ENCODE results near the gene PEPD.

The PEPD gene

GRCh38 chr19:33512021-33512420 is 9.6 kb downstream of the PEPD start:
- DNase-seq (ENCODE audit: low read depth, low spot score) = no peak

GRCh38 chr19:33511346-33511745 is 10.2 kb downstream of the PEPD start:
- no peak for DNase-seq (ENCODE audit: low read depth, low spot score)

GRCh38 chr19:33510462-33511194 is 11.0 kb downstream of the PEPD start:
- no peak for DNase-seq (ENCODE audit: low read depth, low spot score)

- no peak for DNase-seq (ENCODE audit: low read depth, low spot score)
These were observed 11.8 kb downstream of the PEPD start for GRCh38 chr19:33509774-33510173.

DNA sequence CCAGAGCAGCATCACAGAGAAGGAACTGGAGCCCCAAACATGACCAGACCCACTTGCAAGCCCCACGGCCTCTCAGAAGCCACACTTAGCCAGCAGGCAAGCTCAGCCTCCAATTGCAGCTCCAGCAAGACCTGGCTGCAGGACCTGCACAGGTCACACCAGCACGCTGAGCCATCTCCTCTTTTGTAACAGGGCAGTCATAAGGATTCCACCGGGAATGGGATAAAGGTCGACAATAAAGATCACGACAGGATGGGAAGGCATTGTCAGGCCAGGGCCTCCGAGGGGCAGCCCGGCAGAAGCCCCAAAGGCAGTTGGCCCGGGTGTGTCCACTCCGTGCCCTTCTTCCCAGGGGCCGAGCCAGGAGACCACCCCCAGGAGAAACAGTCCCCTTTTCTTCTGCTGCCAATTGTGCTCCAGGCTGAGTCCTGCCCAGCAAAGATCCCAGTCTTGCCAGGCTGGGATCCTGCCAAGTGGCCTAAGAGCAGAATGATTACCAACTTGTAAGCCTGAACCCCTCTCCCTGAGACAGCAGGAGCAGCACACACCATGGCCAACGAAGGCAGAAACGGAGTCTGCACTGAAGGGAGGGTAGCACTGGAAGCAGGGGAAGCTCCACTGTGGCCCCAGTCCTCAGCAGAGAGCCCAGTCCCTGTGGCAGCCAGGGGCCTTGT is 12.5 kb downstream of the PEPD start:
- DNase-seq (ENCODE audit: low read depth, low spot score) = no peak

GRCh38 chr19:33508431-33508830 is 13.2 kb downstream of the PEPD start:
- no peak for DNase-seq (ENCODE audit: low read depth, low spot score)

GRCh38 chr19:33508009-33508408 is 13.6 kb downstream of the PEPD start:
- DNase-seq (ENCODE audit: low read depth, low spot score) = no peak

- no peak for DNase-seq (ENCODE audit: low read depth, low spot score)
These were observed 14.3 kb downstream of the PEPD start for GRCh38 chr19:33507021-33507956.

- DNase-seq (ENCODE audit: low read depth, low spot score) = no peak
These were observed 15.1 kb downstream of the PEPD start for GRCh38 chr19:33506498-33506897.

DNA sequence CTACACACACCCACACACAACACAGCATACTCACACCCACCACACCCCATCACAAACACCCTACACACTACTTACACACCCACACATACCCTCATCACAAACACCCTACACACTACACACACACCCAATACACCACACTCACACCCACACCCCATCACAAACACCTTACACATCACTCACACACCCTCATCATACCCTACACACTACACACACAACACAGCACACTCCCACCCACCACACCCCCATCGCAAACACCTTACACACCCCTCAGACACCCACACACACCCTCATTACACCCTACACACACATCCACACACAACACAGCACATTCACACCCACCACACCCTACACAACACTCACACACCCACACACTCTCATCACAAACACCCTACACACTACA is 15.8 kb downstream of the PEPD start:
- no peak for DNase-seq (ENCODE audit: low read depth, low spot score)

DNA sequence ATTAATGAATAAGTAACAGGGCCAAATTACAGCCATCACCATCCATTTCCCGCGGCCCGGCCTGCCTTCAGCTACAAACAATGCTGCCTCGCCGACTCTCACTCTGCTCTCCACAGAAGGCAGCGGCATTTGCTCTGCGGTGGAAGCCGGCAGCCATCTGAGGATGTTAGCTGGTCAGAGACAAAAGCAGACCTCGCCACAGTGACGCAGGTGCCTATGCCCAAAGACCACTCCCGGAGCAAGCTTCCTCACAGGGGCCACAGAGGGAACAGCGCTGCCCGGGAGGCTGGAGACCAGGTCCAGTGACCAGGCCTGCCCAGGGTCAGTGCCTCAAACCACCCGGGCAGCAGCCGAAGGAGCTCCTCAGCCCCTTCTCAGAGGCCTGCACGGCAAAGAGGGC is 16.4 kb downstream of the PEPD start:
- DNase-seq (ENCODE audit: low read depth, low spot score) = no peak

- DNase-seq (ENCODE audit: low read depth, low spot score) = no peak
These were observed 17.5 kb downstream of the PEPD start for GRCh38 chr19:33504058-33504444.

GRCh38 chr19:33503433-33504057 is 18.0 kb downstream of the PEPD start:
- no peak for DNase-seq (ENCODE audit: low read depth, low spot score)

- no peak for DNase-seq (ENCODE audit: low read depth, low spot score)
These were observed 18.6 kb downstream of the PEPD start for GRCh38 chr19:33503030-33503429.

DNA sequence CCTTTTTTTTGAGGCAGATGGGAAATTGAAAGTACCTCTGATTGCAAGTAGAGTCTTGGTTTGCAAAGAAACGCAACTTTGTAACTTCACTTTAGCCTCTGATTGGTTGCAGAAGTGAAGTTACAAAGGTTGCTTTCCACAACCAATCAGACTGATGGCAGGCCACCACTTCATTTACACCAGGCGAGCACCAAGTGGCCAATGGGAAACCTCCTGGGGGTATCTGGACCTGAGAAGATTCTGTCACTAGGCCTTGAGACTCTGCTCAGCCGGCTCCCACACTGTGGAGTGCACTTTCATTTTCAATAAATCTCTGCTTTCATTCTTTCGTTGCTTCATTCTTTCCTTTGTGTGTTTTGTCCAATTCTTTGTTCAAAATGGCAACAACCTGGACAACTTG is 19.1 kb downstream of the PEPD start:
- no peak for DNase-seq (ENCODE audit: low read depth, low spot score)

- no peak for DNase-seq (ENCODE audit: low read depth, low spot score)
These were observed 19.8 kb downstream of the PEPD start for GRCh38 chr19:33501693-33502356.

GRCh38 chr19:33500991-33501390 is 20.6 kb downstream of the PEPD start:
- no peak for DNase-seq (ENCODE audit: low read depth, low spot score)

DNA sequence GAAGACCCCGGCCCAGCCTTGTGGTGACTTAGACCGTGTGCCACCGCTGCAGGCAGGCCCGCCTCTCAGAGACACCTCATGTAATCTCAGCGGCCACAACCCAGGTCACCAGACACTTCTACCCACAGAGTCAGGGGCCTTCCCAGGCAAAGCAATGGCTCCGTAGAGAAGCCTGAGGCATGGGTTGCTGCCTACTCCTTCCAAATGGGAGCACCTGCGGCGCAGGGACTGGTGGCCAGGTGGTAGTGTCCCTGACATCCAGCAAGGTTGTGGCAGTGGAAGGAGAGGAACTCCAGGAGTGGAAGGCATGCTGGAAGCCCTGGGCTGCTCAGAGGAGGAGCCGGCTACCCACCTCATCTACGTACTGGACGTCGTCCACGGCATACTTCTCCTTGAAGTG is 21.0 kb downstream of the PEPD start:
- no peak for DNase-seq (ENCODE audit: low read depth, low spot score)

DNA sequence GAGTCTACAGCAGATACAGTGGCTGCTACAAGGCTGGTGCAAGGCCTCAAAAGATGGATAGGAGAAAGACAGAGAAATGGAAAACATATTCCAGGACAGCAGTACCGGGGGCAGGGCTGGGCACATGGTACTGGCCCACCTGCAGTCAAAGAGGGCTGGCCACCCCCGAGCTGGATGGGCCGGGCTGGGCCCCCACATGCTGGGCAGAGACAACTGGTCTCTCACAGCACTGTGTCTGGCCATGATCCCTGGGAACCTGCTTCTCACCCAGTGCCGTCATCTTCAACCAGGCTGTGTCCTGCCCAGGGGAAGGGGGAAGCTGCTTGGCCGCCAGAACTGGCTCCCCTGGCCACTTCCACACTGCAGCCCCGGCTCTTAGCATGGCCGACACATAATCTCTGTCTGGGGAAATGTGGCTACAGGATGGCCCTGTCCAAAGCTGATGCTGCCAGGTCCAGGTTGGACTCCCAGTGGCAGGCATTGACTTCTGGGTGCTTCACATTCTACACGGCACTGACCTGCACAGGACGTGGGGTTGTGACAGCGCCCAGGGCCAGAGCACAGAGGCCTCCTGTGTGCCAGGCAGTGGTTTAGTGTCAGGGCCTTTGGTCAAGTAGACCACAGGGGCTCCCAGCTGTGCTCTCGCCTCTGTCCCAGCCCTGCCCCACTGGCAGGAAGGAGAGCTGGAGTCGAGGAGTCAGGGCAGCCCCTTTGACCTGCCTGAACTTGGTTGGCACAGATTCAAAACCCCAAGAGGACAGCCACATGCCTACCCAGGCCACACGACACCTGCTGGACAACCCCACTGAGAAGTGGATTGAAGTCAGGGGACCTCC is 21.7 kb downstream of the PEPD start:
- DNase-seq (ENCODE audit: low read depth, low spot score) = no peak

GRCh38 chr19:33499248-33499647 is 22.3 kb downstream of the PEPD start:
- no peak for DNase-seq (ENCODE audit: low read depth, low spot score)

Measured in iPS DF 19.7 (cell line).